ENCODE measurements around the gene GALNT13.

Gene GALNT13

GRCh38 chr2:154331784-154332183, 460.1 kb downstream of the GALNT13 start:
- no peak for DNase-seq

- DNase-seq, result no peak
Observed at GRCh38 chr2:154336201-154336600, 464.5 kb downstream of the GALNT13 start.

GRCh38 chr2:154338352-154338967, 466.7 kb downstream of the GALNT13 start:
- no peak for DNase-seq

- DNase-seq, result no peak
Observed at GRCh38 chr2:154343282-154343681, 471.6 kb downstream of the GALNT13 start.

GRCh38 chr2:154350911-154351310, 479.2 kb downstream of the GALNT13 start:
- no peak for DNase-seq

- DNase-seq, result no peak
Observed at GRCh38 chr2:154361276-154361675, 489.6 kb downstream of the GALNT13 start.

- DNase-seq, result no peak
Observed at GRCh38 chr2:154368153-154368552, 496.4 kb downstream of the GALNT13 start.

- DNase-seq, result no peak
Observed at GRCh38 chr2:154370873-154371272, 499.2 kb downstream of the GALNT13 start.

GRCh38 chr2:154374416-154374815, 502.7 kb downstream of the GALNT13 start:
- no peak for DNase-seq

- DNase-seq, result peak; percentile 3
Observed at GRCh38 chr2:154375579-154375931, 503.8 kb downstream of the GALNT13 start.

- no peak for DNase-seq
Observed at GRCh38 chr2:154381931-154382794, 510.4 kb downstream of the GALNT13 start.

GRCh38 chr2:154386186-154386585, 514.5 kb downstream of the GALNT13 start:
- DNase-seq, result no peak

GRCh38 chr2:154391051-154391450, 519.3 kb downstream of the GALNT13 start:
- no peak for DNase-seq

- no peak for DNase-seq
Observed at GRCh38 chr2:154392256-154392655, 520.5 kb downstream of the GALNT13 start.

- DNase-seq, result no peak
Observed at GRCh38 chr2:154394600-154394999, 522.9 kb downstream of the GALNT13 start.

DNA sequence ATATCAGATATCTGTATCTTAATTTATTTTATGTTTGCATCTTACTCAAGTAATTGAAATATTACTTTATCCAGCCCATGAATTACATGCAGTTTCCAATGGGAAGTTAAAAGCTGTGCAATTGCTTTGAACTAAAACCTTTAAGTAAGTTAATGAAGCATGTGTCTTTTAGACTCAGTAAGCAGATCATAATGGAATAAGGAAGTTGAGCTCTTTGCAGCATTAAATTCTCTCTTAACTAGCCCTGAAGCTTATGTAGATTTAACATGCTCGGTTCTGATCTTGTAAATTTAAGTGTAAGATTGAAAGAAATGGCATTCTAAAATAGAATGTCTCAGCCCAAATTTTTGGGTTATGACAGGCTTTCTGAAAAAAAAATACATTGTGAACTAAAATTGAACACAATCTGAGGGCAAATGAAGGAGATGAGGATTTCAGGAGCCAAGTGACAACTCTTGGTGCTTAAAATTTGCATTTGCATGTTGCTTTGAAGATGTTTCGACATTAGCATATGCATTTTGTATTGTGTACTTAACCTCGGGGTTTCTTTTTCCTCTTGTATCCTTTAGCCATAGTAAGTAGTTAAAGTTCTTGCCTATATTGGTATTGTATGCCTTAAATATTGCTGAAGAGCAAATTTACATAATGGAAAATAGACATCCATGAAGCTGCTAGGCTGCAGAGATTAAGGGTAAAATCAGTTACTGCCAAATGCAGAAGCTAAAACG, 529.0 kb downstream of the GALNT13 start:
- no peak for DNase-seq

GRCh38 chr2:154402213-154402612, 530.5 kb downstream of the GALNT13 start:
- no peak for DNase-seq

DNA sequence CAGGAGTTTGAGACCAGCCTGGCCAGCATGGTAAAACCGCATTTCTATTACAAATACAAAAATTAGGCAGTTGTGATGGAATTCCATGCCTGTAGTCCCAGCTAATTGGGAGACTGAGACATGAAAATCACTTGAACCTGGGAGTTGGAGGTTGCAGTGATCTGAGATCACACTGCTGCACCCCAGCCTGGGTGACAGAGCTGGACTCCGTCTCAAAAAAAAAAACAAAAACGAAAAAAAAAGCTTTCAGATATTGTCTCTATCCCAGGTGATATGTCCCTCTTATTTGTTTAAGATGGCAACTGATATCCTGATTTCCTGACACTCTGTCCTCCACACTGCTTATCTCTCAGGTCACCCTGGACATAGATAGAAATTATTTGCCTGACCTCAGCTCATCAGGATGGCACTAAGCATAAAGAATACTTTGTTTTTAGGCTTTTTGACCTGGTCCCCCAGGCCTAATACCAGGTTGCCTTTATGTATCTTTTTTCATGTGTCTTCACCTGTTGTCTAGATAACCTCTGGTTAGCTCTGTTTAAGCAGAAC, 531.6 kb downstream of the GALNT13 start:
- DNase-seq, result no peak

GRCh38 chr2:154408786-154409185, 537.1 kb downstream of the GALNT13 start:
- DNase-seq, result no peak

DNA sequence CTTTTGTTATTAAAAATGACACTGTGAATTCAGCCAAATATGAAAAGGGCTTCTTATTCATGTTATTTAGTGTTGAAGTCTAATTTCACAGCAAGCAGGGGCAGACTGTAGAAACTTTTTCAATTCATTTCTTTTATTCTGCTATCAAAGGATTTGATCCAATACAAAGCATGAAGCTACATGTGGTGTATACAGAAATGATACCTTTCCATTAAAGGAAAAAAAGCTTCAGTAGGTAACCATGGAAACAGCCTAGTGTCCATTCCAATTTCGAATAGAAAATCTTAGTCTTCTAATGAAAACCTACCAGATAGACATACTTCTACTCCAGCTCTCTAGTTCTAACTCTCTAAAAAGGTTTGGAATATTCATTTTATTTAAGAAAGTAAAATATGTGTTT, 550.5 kb downstream of the GALNT13 start:
- no peak for DNase-seq

- no peak for DNase-seq
Observed at GRCh38 chr2:154425994-154426393, 554.3 kb downstream of the GALNT13 start.

DNA sequence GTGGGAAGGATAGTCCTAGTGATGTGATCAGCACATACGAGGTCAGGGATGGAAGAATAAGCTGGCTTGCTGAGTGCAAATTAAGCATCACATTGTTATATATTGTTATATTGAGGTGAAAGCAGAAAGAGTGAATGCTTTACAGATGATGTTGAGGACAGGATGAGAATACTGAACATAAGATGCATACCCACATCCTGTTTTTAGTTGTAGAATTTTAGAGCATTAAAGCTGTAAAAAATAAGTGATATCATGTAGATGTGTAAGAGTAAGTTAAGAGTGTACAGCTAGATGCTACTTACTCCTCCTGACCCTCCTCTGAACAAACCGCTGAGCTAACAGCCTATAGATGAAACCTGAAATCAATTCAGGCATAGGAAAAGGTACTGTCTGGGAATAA, 555.7 kb downstream of the GALNT13 start:
- no peak for DNase-seq

GRCh38 chr2:154428022-154428421, 556.3 kb downstream of the GALNT13 start:
- DNase-seq, result no peak

DNA sequence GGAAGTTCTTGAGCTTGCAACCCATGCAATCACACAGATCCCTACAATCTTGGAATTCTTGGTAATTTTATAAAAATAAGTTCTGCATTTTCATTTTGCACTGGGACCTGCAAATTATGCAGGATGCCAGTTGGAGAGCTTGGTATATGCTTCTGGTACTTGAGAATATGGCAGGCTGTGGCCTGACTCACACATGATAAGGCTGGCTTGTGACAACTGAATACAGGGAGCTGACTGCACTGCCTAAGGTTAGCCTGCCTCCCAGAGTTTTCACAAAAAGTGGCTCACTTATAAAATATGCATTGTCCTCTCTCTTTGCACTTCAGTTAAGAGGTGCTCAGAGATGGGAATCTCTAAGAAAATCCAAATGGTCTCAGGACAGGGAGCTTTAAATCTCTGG, 561.3 kb downstream of the GALNT13 start:
- DNase-seq, result no peak

All from activated CD4-positive, alpha-beta T cell treated with anti-CD3 and anti-CD28 coated beads, Interleukin-10, Interleukin-2, amounts not matched to agents 100 ng/mL and 50 ng/mL, durations not matched to agents 16 hours and 8 hours (primary cell).